Progenitor cell of endocrine pancreas (in vitro differentiated cells): Measurements from ENCODE around the gene CHRND. TPM values are rescaled to one million over a fixed set of nuclear protein-coding genes. Genes with fewer than 3 reads are reported as not detected.
"Not testable (repeated sequence)": the region's sequence is repeated elsewhere in the genome, so short reads cannot be mapped to it uniquely, and the experiment has no call there.

Experiments used
- DNase-seq: peaks from one replicate; pipeline ENCODE4 v3.0.0; 2021; ENCODE audit warnings: low spot score; ENCODE audit not compliant: unreplicated experiment
- H3K27ac Mint-ChIP-seq: 2 replicates; pipeline ENCODE4 v1.8.0; 2021; ENCODE audit warnings: mild to moderate bottlenecking, moderate library complexity, mixed read lengths
- H3K27me3 Mint-ChIP-seq: 2 replicates; pipeline ENCODE4 v1.8.0; 2021; ENCODE audit warnings: mixed read lengths
- H3K36me3 Mint-ChIP-seq: 2 replicates; pipeline ENCODE4 v1.8.0; 2022; ENCODE audit warnings: mixed read lengths; ENCODE audit not compliant: insufficient read depth
- H3K4me1 Mint-ChIP-seq: 2 replicates; pipeline ENCODE4 v1.8.0; 2021; ENCODE audit warnings: low read depth, mixed read lengths
- H3K4me3 Mint-ChIP-seq: 2 replicates; pipeline ENCODE4 v1.8.0; 2021; ENCODE audit warnings: low read depth, mild to moderate bottlenecking, moderate library complexity, mixed read lengths
- H3K9me3 Mint-ChIP-seq: 2 replicates; pipeline ENCODE4 v1.8.0; 2021; ENCODE audit warnings: low read depth, mixed read lengths
- total RNA-seq: library from RNA; stranded (reverse); gene quantifications from 2 replicates; pipeline ENCODE4 v1.2.1, GENCODE V29; 2021
- TF ChIP-seq, protein P1 (sequence below): fragments of 200-600 bp; sonication (generic); IDR thresholded peaks from one replicate; pipeline ENCODE4 v1.5.0; 2021; ENCODE audit warnings: antibody characterized with exemption, mild to moderate bottlenecking; ENCODE audit not compliant: unreplicated experiment

CHRND gene
- total RNA-seq, 1 donor from 2014 or later, result 0.12 TPM

DNA sequence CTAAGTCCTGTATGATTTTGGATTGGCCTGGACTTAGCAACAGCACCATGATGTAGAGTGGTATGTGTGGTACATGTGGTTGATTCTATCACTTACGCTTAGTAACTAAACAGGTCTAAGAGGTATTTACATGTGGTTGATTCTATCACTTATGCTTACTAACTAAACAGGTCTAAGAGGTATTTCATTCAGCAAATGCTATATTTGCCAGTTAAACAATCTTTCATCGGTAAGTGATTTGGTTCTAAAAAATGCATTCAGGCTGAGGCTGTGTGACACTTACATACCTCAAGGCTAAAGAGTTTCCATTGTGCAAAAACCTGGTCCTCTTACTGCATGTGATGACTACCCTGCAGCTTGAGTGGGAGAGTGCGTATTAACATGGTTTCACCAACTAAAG lies 37.6 kb downstream of the CHRND start:
- Mint-ChIP-seq H3K36me3 (peaks cover 23% of the 10 kb centered on the region), H3K4me3 (no peak overlapping the region), H3K27me3 (no peaks in the 10 kb centered on the region), H3K4me1 (no peaks in the 10 kb centered on the region), H3K27ac (no peak overlapping the region), H3K9me3 (no peaks in the 10 kb centered on the region)
- DNase-seq, result no peak
- TF ChIP-seq, protein P1, sequence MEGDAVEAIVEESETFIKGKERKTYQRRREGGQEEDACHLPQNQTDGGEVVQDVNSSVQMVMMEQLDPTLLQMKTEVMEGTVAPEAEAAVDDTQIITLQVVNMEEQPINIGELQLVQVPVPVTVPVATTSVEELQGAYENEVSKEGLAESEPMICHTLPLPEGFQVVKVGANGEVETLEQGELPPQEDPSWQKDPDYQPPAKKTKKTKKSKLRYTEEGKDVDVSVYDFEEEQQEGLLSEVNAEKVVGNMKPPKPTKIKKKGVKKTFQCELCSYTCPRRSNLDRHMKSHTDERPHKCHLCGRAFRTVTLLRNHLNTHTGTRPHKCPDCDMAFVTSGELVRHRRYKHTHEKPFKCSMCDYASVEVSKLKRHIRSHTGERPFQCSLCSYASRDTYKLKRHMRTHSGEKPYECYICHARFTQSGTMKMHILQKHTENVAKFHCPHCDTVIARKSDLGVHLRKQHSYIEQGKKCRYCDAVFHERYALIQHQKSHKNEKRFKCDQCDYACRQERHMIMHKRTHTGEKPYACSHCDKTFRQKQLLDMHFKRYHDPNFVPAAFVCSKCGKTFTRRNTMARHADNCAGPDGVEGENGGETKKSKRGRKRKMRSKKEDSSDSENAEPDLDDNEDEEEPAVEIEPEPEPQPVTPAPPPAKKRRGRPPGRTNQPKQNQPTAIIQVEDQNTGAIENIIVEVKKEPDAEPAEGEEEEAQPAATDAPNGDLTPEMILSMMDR, result no peak

- peaks cover 18% of the 10 kb centered on the region for H3K36me3 Mint-ChIP-seq
Measured at GRCh38 chr2:232567721-232568120, 41.8 kb downstream of the CHRND start.

GRCh38 chr2:232568161-232568560 lies 42.2 kb downstream of the CHRND start:
- Mint-ChIP-seq H3K4me3 (no peak overlapping the region), H3K9me3 (no peaks in the 10 kb centered on the region), H3K36me3 (peaks cover 21% of the 10 kb centered on the region), H3K4me1 (no peaks in the 10 kb centered on the region), H3K27ac (no peak overlapping the region), H3K27me3 (no peaks in the 10 kb centered on the region)
- no peak for DNase-seq
- TF ChIP-seq, protein P1, result no peak

More at GRCh38 chr2:232567721-232568120, 41.8 kb downstream of the CHRND start:
- Mint-ChIP-seq H3K9me3 (no peaks in the 10 kb centered on the region), H3K4me3 (no peak overlapping the region), H3K27me3 (no peaks in the 10 kb centered on the region), H3K27ac (no peak overlapping the region), H3K4me1 (no peaks in the 10 kb centered on the region)
- DNase-seq, result no peak
- TF ChIP-seq, protein P1, result no peak

- TF ChIP-seq, protein P1, result no peak
- DNase-seq, result no peak
- no peaks in the 10 kb centered on the region for H3K9me3 Mint-ChIP-seq
- no peak overlapping the region for H3K4me3 Mint-ChIP-seq
- no peaks in the 10 kb centered on the region for H3K27me3 Mint-ChIP-seq
- no peak overlapping the region for H3K27ac Mint-ChIP-seq
- peaks cover 22% of the 10 kb centered on the region for H3K36me3 Mint-ChIP-seq
- no peaks in the 10 kb centered on the region for H3K4me1 Mint-ChIP-seq
Measured at GRCh38 chr2:232569541-232569940, 43.6 kb downstream of the CHRND start.

GRCh38 chr2:232570481-232570880 lies 44.5 kb downstream of the CHRND start:
- H3K36me3 Mint-ChIP-seq, result peaks cover 23% of the 10 kb centered on the region
- not testable (repeated sequence) for H3K4me1 Mint-ChIP-seq, H3K27me3 Mint-ChIP-seq, DNase-seq, H3K4me3 Mint-ChIP-seq, H3K9me3 Mint-ChIP-seq, H3K27ac Mint-ChIP-seq

DNA sequence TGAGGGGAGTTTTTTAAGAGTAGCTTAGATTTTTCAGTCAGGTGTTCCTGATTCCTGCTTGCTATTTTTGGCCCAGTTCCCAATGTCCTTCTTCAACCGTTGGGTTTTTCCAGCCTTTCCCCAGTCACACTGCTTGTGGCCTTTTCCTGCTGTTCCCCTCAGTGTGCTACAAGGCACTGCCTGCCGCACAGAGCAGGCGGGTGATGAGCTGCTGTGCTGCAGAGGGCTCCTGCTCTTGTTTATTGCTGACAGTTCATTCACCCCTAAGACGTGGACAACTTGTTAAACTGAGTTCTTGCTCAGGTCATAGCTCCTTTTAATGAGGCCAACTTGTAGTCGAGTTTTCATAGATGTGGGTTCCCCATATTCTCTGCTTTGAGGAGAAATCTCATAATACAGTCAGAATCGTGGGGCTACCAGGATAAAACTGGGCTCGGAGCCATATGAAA lies 45.1 kb downstream of the CHRND start:
- no peak for DNase-seq
- Mint-ChIP-seq H3K4me3 (no peak overlapping the region), H3K36me3 (peaks cover 23% of the 10 kb centered on the region), H3K27me3 (no peaks in the 10 kb centered on the region), H3K4me1 (no peaks in the 10 kb centered on the region), H3K9me3 (no peaks in the 10 kb centered on the region), H3K27ac (no peak overlapping the region)
- TF ChIP-seq, protein P1, result no peak
